RWPE2 (cell line): ENCODE measurements around the gene UGT2B17.

Experiments used
- ATAC-seq: fragments of 200-7000 bp; cut with Tn5 transposase; 3 replicates; pipeline ENCODE4 v1.9.1; 2021; ENCODE audit warnings: low read depth
- DNase-seq: peaks from one replicate; pipeline ENCODE4 v3.0.0-alpha.2; 2020; ENCODE audit warnings: low spot score
- H3K27ac ChIP-seq: fragments of 450-650 bp; 2 replicates; pipeline ENCODE4 v1.5.1; 2017; ENCODE audit warnings: mild to moderate bottlenecking; ENCODE audit not compliant: poor library complexity, severe bottlenecking
- H3K27me3 ChIP-seq: fragments of 250-450 bp; sonication (Bioruptor Pico); 2 replicates; pipeline ENCODE4 v1.5.1; 2021; ENCODE audit warnings: mild to moderate bottlenecking, moderate library complexity; ENCODE audit not compliant: insufficient read depth, poor library complexity, severe bottlenecking
- H3K36me3 ChIP-seq: fragments of 250-450 bp; sonication (Bioruptor Pico); 2 replicates; pipeline ENCODE4 v1.5.1; 2020; ENCODE audit warnings: low read depth, mild to moderate bottlenecking, moderate library complexity
- H3K4me1 ChIP-seq: fragments of 250-450 bp; sonication (Bioruptor Pico); 2 replicates; pipeline ENCODE4 v1.5.1; 2021; ENCODE audit warnings: mild to moderate bottlenecking, moderate library complexity; ENCODE audit not compliant: insufficient read depth, poor library complexity, severe bottlenecking
- H3K4me3 ChIP-seq: fragments of 250-450 bp; sonication (Bioruptor Pico); 2 replicates; pipeline ENCODE4 v1.5.1; 2021; ENCODE audit warnings: mild to moderate bottlenecking, moderate library complexity; ENCODE audit not compliant: severe bottlenecking
- H3K9me3 ChIP-seq: fragments of 250-450 bp; sonication (Bioruptor Pico); 2 replicates; pipeline ENCODE4 v1.5.1; 2021; ENCODE audit warnings: mild to moderate bottlenecking, moderate library complexity; ENCODE audit not compliant: severe bottlenecking
- TF ChIP-seq, protein P1 (sequence below): fragments of 450-650 bp; IDR thresholded peaks from one replicate; pipeline ENCODE4 v1.5.1; 2017; ENCODE audit warnings: mild to moderate bottlenecking, moderate library complexity; ENCODE audit not compliant: poor library complexity, severe bottlenecking

UGT2B17 gene

GRCh38 chr4:68592673-68593072 lies 16.6 kb upstream of the UGT2B17 start:
- H3K9me3 ChIP-seq, result no peaks in the 10 kb centered on the region
- no peaks in the 10 kb centered on the region for H3K27me3 ChIP-seq
- ATAC-seq, result no peak
- DNase-seq, result no peak
- H3K36me3 ChIP-seq, result no peaks in the 10 kb centered on the region; the same call in 1 of the 2 replicates
- peaks cover 8% of the 10 kb centered on the region for H3K4me1 ChIP-seq
- TF ChIP-seq, protein P1, sequence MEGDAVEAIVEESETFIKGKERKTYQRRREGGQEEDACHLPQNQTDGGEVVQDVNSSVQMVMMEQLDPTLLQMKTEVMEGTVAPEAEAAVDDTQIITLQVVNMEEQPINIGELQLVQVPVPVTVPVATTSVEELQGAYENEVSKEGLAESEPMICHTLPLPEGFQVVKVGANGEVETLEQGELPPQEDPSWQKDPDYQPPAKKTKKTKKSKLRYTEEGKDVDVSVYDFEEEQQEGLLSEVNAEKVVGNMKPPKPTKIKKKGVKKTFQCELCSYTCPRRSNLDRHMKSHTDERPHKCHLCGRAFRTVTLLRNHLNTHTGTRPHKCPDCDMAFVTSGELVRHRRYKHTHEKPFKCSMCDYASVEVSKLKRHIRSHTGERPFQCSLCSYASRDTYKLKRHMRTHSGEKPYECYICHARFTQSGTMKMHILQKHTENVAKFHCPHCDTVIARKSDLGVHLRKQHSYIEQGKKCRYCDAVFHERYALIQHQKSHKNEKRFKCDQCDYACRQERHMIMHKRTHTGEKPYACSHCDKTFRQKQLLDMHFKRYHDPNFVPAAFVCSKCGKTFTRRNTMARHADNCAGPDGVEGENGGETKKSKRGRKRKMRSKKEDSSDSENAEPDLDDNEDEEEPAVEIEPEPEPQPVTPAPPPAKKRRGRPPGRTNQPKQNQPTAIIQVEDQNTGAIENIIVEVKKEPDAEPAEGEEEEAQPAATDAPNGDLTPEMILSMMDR, result no peak
- no peak overlapping the region for H3K4me3 ChIP-seq
- H3K27ac ChIP-seq, result no peak overlapping the region

- peak; percentile 81 for ATAC-seq
- no peak overlapping the region for H3K4me3 ChIP-seq
- H3K36me3 ChIP-seq, result no peaks in the 10 kb centered on the region; the same call in 1 of the 2 replicates
- DNase-seq, result no peak
- H3K9me3 ChIP-seq, result no peaks in the 10 kb centered on the region
- H3K4me1 ChIP-seq, result peaks cover 8% of the 10 kb centered on the region
- no peaks in the 10 kb centered on the region for H3K27me3 ChIP-seq
- H3K27ac ChIP-seq, result no peak overlapping the region
- TF ChIP-seq, protein P1, result no peak
Measured at GRCh38 chr4:68591204-68591603, 15.1 kb upstream of the UGT2B17 start.

DNA sequence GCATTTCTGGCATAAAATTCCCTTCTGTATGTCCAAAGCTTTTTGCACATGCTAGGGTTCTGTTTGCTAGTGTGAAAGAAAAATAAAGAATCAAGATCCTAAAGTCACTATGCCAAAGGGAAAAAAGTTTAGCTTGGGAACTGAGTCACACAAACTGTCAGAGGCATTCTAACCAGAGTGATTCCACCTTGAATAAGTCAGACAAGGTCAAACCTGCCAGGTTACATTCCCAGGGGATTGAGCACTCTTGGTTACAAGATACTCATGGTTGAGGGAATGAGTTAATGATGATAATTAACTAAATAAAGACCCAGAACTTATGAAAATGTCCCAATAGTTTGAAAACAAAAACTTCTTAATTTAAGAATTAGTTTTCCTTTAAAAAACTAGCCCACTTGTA lies 13.7 kb upstream of the UGT2B17 start:
- no peak overlapping the region for H3K4me3 ChIP-seq
- H3K36me3 ChIP-seq, result no peaks in the 10 kb centered on the region; the same call in 1 of the 2 replicates
- H3K4me1 ChIP-seq, result peaks cover 8% of the 10 kb centered on the region
- DNase-seq (no peak), ATAC-seq (peak; percentile 60; the same call in 2 of the 3 replicates)
- no peaks in the 10 kb centered on the region for H3K9me3 ChIP-seq
- no peaks in the 10 kb centered on the region for H3K27me3 ChIP-seq
- TF ChIP-seq, protein P1, result no peak
- H3K27ac ChIP-seq, result no peak overlapping the region

DNA sequence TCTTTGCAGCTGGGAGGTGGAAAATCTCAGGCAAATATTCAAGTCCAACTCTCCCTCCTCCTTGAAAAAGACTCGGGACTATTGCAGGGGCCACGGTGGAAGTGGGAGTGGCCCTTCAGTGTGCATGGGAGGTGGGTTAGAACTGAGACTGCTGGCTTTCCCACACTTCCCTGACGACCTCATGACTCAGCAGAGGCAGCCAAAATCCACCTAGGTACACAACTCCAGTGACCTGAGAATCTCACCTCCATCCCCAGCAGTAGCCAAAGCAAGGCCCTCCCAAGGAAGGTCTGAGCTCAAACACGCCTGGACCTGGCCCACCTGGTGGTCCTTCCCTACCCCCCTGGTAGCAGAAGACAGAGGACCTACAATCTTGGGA lies 6.2 kb upstream of the UGT2B17 start:
- no peaks in the 10 kb centered on the region for H3K9me3 ChIP-seq
- H3K36me3 ChIP-seq, result no peaks in the 10 kb centered on the region; the same call in 1 of the 2 replicates
- TF ChIP-seq, protein P1, result no peak
- H3K27me3 ChIP-seq, result no peaks in the 10 kb centered on the region
- ATAC-seq, result no peak
- no peaks in the 10 kb centered on the region for H3K4me1 ChIP-seq
- H3K4me3 ChIP-seq, result no peak overlapping the region
- DNase-seq, result no peak
- no peak overlapping the region for H3K27ac ChIP-seq

GRCh38 chr4:68581383-68582338 lies 5.5 kb upstream of the UGT2B17 start:
- H3K27ac ChIP-seq, result no peak overlapping the region
- H3K4me1 ChIP-seq, result no peaks in the 10 kb centered on the region
- H3K36me3 ChIP-seq, result no peaks in the 10 kb centered on the region
- H3K9me3 ChIP-seq, result no peaks in the 10 kb centered on the region
- no peak overlapping the region for H3K4me3 ChIP-seq
- TF ChIP-seq, protein P1, result no peak
- ATAC-seq (peak; percentile 36; the same call in 1 of the 3 replicates), DNase-seq (no peak)
- no peaks in the 10 kb centered on the region for H3K27me3 ChIP-seq
